CD14-positive monocyte (primary cell): ENCODE measurements around the gene STPG2. TPM values are rescaled to one million over a fixed set of nuclear protein-coding genes. Genes with fewer than 3 reads are reported as not detected.

Source experiments
- DNase-seq, 3 donors: peaks; one replicate each; pipeline ENCODE4 v3.0.0-alpha.2; 2011 to 2022
- H2AFZ ChIP-seq: 2 replicates; pipeline ENCODE4 v1.6.0; 2012; ENCODE audit warnings: mild to moderate bottlenecking, low read depth, low read length, inconsistent platforms; ENCODE audit not compliant: insufficient read depth, poor library complexity, severe bottlenecking
- H3K27ac ChIP-seq, 2 donors: 1 replicate in 1 of 2; 2 replicates in 1 of 2; pipeline ENCODE4 v1.5.1; 2012 to 2013; ENCODE audit warnings: low read length in 2 of 2, control low read depth in 1 of 2, inconsistent platforms in 1 of 2, low read depth in 1 of 2, mild to moderate bottlenecking in 1 of 2
- H3K27me3 ChIP-seq, 2 donors: one replicate each; pipeline versions ENCODE4 v1.6.0 to v1.6.1; 2011 to 2013; ENCODE audit warnings: low read length in 2 of 2; ENCODE audit not compliant: control insufficient read depth in 2 of 2, insufficient read depth in 2 of 2
- H3K36me3 ChIP-seq, 2 donors: replicated peaks in 1 of 2; 1 replicate in 1 of 2; 2 replicates in 1 of 2; pipeline versions ENCODE4 v1.5.1 to v1.6.1; 2012 to 2013; ENCODE audit warnings: low read length in 2 of 2, control low read depth in 1 of 2, inconsistent platforms in 1 of 2, mild to moderate bottlenecking in 1 of 2; ENCODE audit not compliant: insufficient read depth in 2 of 2, control insufficient read depth in 1 of 2
- H3K4me1 ChIP-seq, 2 donors: 1 replicate in 1 of 2; 2 replicates in 1 of 2; pipeline versions ENCODE4 v1.5.1 to v1.6.1; 2012 to 2013; ENCODE audit warnings: low read length in 2 of 2, control low read depth in 1 of 2, inconsistent platforms in 1 of 2, mild to moderate bottlenecking in 1 of 2, moderate library complexity in 1 of 2; ENCODE audit not compliant: insufficient read depth in 2 of 2, control insufficient read depth in 1 of 2
- H3K4me2 ChIP-seq: replicated peaks from 2 replicates; pipeline ENCODE3; 2012; ENCODE audit warnings: low read length, moderate library complexity, mild to moderate bottlenecking; ENCODE audit not compliant: poor library complexity, severe bottlenecking; ENCODE audit errors: extremely low read depth
- H3K4me3 ChIP-seq, 3 experiments: fragments of 200-600 bp in 1 of 3; sonication (generic) in 1 of 3; replicated peaks in 1 of 3; 1 replicate in 2 of 3; 2 replicates in 1 of 3; pipeline ENCODE4 v1.5.1; 2011 to 2013; ENCODE audit warnings: low read length in 3 of 3, mild to moderate bottlenecking in 3 of 3, control low read depth in 2 of 3, low read depth in 2 of 3, inconsistent platforms in 1 of 3, moderate library complexity in 1 of 3
- H3K79me2 ChIP-seq: 2 replicates; pipeline ENCODE4 v1.6.0; 2012; ENCODE audit warnings: mild to moderate bottlenecking, control low read depth, inconsistent platforms, low read length, moderate library complexity; ENCODE audit not compliant: insufficient read depth
- H3K9ac ChIP-seq: 2 replicates; pipeline ENCODE4 v1.6.0; 2017; ENCODE audit warnings: low read length, mild to moderate bottlenecking; ENCODE audit not compliant: insufficient read depth, poor library complexity, severe bottlenecking
- H3K9me3 ChIP-seq, 2 donors: replicated peaks in 1 of 2; 1 replicate in 1 of 2; 2 replicates in 1 of 2; pipeline versions ENCODE4 v1.5.1 to v1.6.1; 2012 to 2013; ENCODE audit warnings: low read length in 2 of 2, control low read depth in 1 of 2; ENCODE audit not compliant: control insufficient read depth in 1 of 2, insufficient read depth in 1 of 2
- H4K20me1 ChIP-seq: 2 replicates; pipeline ENCODE4 v1.6.0; 2012; ENCODE audit warnings: mild to moderate bottlenecking, low read length, control low read depth, moderate library complexity; ENCODE audit not compliant: insufficient read depth
- H3K27ac Mint-ChIP-seq, 7 donors: one replicate each; pipeline ENCODE4 v1.8.0; 2020; ENCODE audit warnings: mild to moderate bottlenecking in 7 of 7, mixed read lengths in 7 of 7, moderate library complexity in 6 of 7, inconsistent platforms in 2 of 7
- H3K27me3 Mint-ChIP-seq, 3 donors: one replicate each; pipeline ENCODE4 v1.8.0; 2021 to 2022; ENCODE audit warnings: low read depth in 3 of 3, mild to moderate bottlenecking in 3 of 3, mixed read lengths in 3 of 3, moderate library complexity in 3 of 3, inconsistent platforms in 1 of 3
- H3K36me3 Mint-ChIP-seq, 2 donors: one replicate each; pipeline ENCODE4 v1.8.0; 2020; ENCODE audit warnings: mixed read lengths in 2 of 2, inconsistent platforms in 1 of 2, mild to moderate bottlenecking in 1 of 2
- H3K4me1 Mint-ChIP-seq: one replicate; pipeline ENCODE4 v1.8.0; 2020; ENCODE audit warnings: mild to moderate bottlenecking, mixed read lengths
- H3K4me3 Mint-ChIP-seq, 2 donors: one replicate each; pipeline ENCODE4 v1.8.0; 2020; ENCODE audit warnings: mild to moderate bottlenecking in 2 of 2, mixed read lengths in 2 of 2, moderate library complexity in 1 of 2
- H3K9me3 Mint-ChIP-seq, 7 donors: one replicate each; pipeline ENCODE4 v1.8.0; 2020 to 2022; ENCODE audit warnings: mixed read lengths in 7 of 7, mild to moderate bottlenecking in 6 of 7, moderate library complexity in 6 of 7, inconsistent platforms in 2 of 7
- CTCF ChIP-seq: fragments of 200-600 bp; IDR thresholded peaks from one replicate; pipeline ENCODE4 v1.8.0; 2022; ENCODE audit warnings: antibody characterized with exemption, mild to moderate bottlenecking
- WGBS: methylation state at CpG from one replicate; pipeline ENCODE4 v1.1.5; 2013; ENCODE audit warnings: missing lambda C conversion rate; ENCODE audit not compliant: insufficient coverage; 5-methylcytosine and 5-hydroxymethylcytosine counted together
- intact Hi-C, 2 donors: fragments of 100-400 bp; cut with micrococcal nuclease; formaldehyde crosslinking; loops; one replicate each; pipeline versions ENCODE4 v1.15.0 to v1.15.1; 2023
- polyA plus RNA-seq, 3 donors: library from polyadenylated mRNA; depleted of rRNA in 1 of 3; unstranded in 2 of 3; stranded (reverse) in 1 of 3; fragments of 300-500 nt in 2 of 3; fragments of >200 nt in 1 of 3; fragmentation: Illumina TruSeq in 2 of 3; gene quantifications; 1 replicate in 2 of 3; 2 replicates in 1 of 3; pipeline ENCODE4 v1.2.3, GENCODE V29; 2012 to 2021

The STPG2 gene
- polyA plus RNA-seq, 3 donors: 0.04 TPM; not detected in 2

- no peak overlapping the region for H2AFZ ChIP-seq
- no peak overlapping the region for H3K4me3 ChIP-seq
- peaks cover 2 to 8% (median 5%) of the 10 kb centered on the region in 7 donors for H3K9me3 Mint-ChIP-seq
- no peak for TF ChIP-seq CTCF
- no peaks in the 10 kb centered on the region for H3K36me3 Mint-ChIP-seq
- no peaks in the 10 kb centered on the region for H3K4me1 ChIP-seq
- H3K79me2 ChIP-seq: no peaks in the 10 kb centered on the region
- intact Hi-C loops: no loop called here
- no peaks in the 10 kb centered on the region for H3K36me3 ChIP-seq
- no peaks in the 10 kb centered on the region for H3K27me3 ChIP-seq
- H4K20me1 ChIP-seq: no peaks in the 10 kb centered on the region
- H3K9ac ChIP-seq: no peak overlapping the region
- H3K4me1 Mint-ChIP-seq: no peaks in the 10 kb centered on the region
- no CpG with 5 or more reads among the region's 1 CpG for WGBS
- H3K4me2 ChIP-seq: no peak overlapping the region
- H3K27ac ChIP-seq: no peak overlapping the region
- H3K4me3 Mint-ChIP-seq: no peak overlapping the region
- peaks cover 11 to 16% of the 10 kb centered on the region in 2 donors for H3K9me3 ChIP-seq
- H3K27ac Mint-ChIP-seq: no peak overlapping the region
- peaks cover 0 to 2% (median 0%) of the 10 kb centered on the region in 3 donors for H3K27me3 Mint-ChIP-seq
- no peak for DNase-seq
Observed at GRCh38 chr4:98006060-98006459, 137.2 kb downstream of the STPG2 start.

- no peaks in the 10 kb centered on the region for H3K36me3 ChIP-seq
- DNase-seq: no peak
- H3K9me3 ChIP-seq: peaks cover 0 to 4% of the 10 kb centered on the region in 2 donors
- no peak for TF ChIP-seq CTCF
- H3K4me1 ChIP-seq: no peaks in the 10 kb centered on the region
- H3K4me2 ChIP-seq: no peak overlapping the region
- Mint-ChIP-seq H3K27ac (no peak overlapping the region), H3K4me1 (no peaks in the 10 kb centered on the region), H3K9me3 (peaks cover 0 to 3% (median 2%) of the 10 kb centered on the region in 7 donors), H3K36me3 (no peaks in the 10 kb centered on the region), H3K27me3 (peaks cover 0 to 3% (median 0%) of the 10 kb centered on the region in 3 donors), H3K4me3 (no peak overlapping the region)
- intact Hi-C loops: no loop called here
- no peaks in the 10 kb centered on the region for H3K79me2 ChIP-seq
- H4K20me1 ChIP-seq: no peaks in the 10 kb centered on the region
- no peak overlapping the region for H3K9ac ChIP-seq
- no peak overlapping the region for H2AFZ ChIP-seq
- no peaks in the 10 kb centered on the region for H3K27me3 ChIP-seq
- H3K27ac ChIP-seq: no peak overlapping the region
- no CpG with 5 or more reads among the region's 2 CpGs for WGBS
- no peak overlapping the region for H3K4me3 ChIP-seq
Observed at GRCh38 chr4:98000940-98001339, 142.3 kb downstream of the STPG2 start.
